Heart left ventricle (tissue), 13 donors: ENCODE data around the gene TMEM94.

ENCODE experiments used
- CTCF ChIP-seq, 12 donors: fragments of 200-600 bp; sonication (generic) in 4 of 12; IDR thresholded peaks; one replicate each; pipeline versions ENCODE4 v1.5.0 to v1.8.0; 2018 to 2022; ENCODE audit warnings: antibody characterized with exemption in 12 of 12, mild to moderate bottlenecking in 5 of 12
- POLR2A ChIP-seq, 2 donors: fragments of 450-650 bp; IDR thresholded peaks; one replicate each; pipeline ENCODE4 v1.6.1; 2017; ENCODE audit warnings: antibody characterized with exemption in 2 of 2, mild to moderate bottlenecking in 2 of 2, moderate library complexity in 2 of 2
- donor health status: ischemic (EF 13 %, LVEDD 7.1; RV severe dilation, severe dysfunction).
- donor health status: DM: no; HTN: yes; CAD: no.
- donor health status: DM: no; HTN: no; CAD: no.
- donor health status: ischemic (EF 25% LVEDD 6.9; RV normal size, moderate dysfunction).
- donor health status: ischemic (EF 25% LVEDD 5.7; RV mildly dilated, moderate dysfunction).
- donor health status: ischemic (EF 35%, LVEDD 5.7; RV mildly dilated, moderate dysfunction).
- donor health status: nonischemic (EF 11% LVEDD 7.7; RV severe dilation, severe dysfunction).
- donor health status: DM: yes; HTN: yes; CAD: no.
- donor health status: PGD.
- donor health status: ischemic (EF 29% LVEDD 5.4; RV normal size, mild dysfunction).
- donor health status: nonischemic (EF 23%, LVEDD 6.1; RV moderate dilation, normal function).

GRCh38 chr17:75471207-75471606 lies 14.8 kb downstream of the TMEM94 start:
- TF ChIP-seq POLR2A (IDR thresholded peaks at IDR 0.05) (no peak), CTCF (IDR thresholded peaks at IDR 0.05) (no peak)
